Fibroblast of lung (primary cell): Measurements from ENCODE around the gene OR2T29. TPM values are rescaled to one million over a fixed set of nuclear protein-coding genes. Genes with fewer than 3 reads are reported as not detected.
"Not testable (repeated sequence)": the region's sequence is repeated elsewhere in the genome, so short reads cannot be mapped to it uniquely, and the experiment has no call there.

Experiments
- DNase-seq, 2 donors: peaks; one replicate each; pipeline versions ENCODE4 v3.0.0 to v3.0.0-alpha.2; 2010; ENCODE audit warnings: low read depth in 2 of 2
- H2AFZ ChIP-seq: 2 replicates; pipeline ENCODE4 v1.5.1; 2012; ENCODE audit warnings: low read length, control low read depth, inconsistent platforms
- H3K27ac ChIP-seq: 2 replicates; pipeline ENCODE4 v1.5.1; 2011; ENCODE audit warnings: low read length, control low read depth; ENCODE audit not compliant: insufficient read depth
- H3K27me3 ChIP-seq: 2 replicates; pipeline ENCODE4 v1.5.1; 2011; ENCODE audit warnings: mild to moderate bottlenecking, low read length; ENCODE audit not compliant: control insufficient read depth, insufficient read depth
- H3K36me3 ChIP-seq: 2 replicates; pipeline ENCODE4 v1.5.1; 2011; ENCODE audit warnings: low read length; ENCODE audit not compliant: control insufficient read depth, insufficient read depth
- H3K4me1 ChIP-seq: 2 replicates; pipeline ENCODE4 v1.5.1; 2011; ENCODE audit warnings: low read length; ENCODE audit not compliant: control insufficient read depth, insufficient read depth; ENCODE audit errors: extremely low read depth
- H3K4me2 ChIP-seq: 2 replicates; pipeline ENCODE4 v1.5.1; 2011; ENCODE audit warnings: low read length, control low read depth; ENCODE audit not compliant: insufficient read depth; ENCODE audit errors: extremely low read depth
- H3K4me3 ChIP-seq, 4 experiments: fragments of 200-600 bp in 1 of 4; sonication (generic) in 1 of 4; replicated peaks in 1 of 4; 2 replicates each; pipeline ENCODE4 v1.5.1; 2011 to 2016; ENCODE audit warnings: low read length in 4 of 4, low read depth in 3 of 4, mild to moderate bottlenecking in 3 of 4, control low read depth in 2 of 4, inconsistent platforms in 1 of 4, mixed read lengths in 1 of 4; ENCODE audit not compliant: insufficient read depth in 1 of 4; ENCODE audit errors: control extremely low read depth in 1 of 4
- H3K79me2 ChIP-seq: 2 replicates; pipeline ENCODE4 v1.5.1; 2012; ENCODE audit warnings: mild to moderate bottlenecking, low read length, inconsistent platforms; ENCODE audit not compliant: control insufficient read depth, insufficient read depth
- H3K9ac ChIP-seq: 2 replicates; pipeline ENCODE4 v1.5.1; 2011; ENCODE audit warnings: mild to moderate bottlenecking, low read length, control low read depth; ENCODE audit not compliant: insufficient read depth
- H3K9me3 ChIP-seq: 2 replicates; pipeline ENCODE4 v1.5.1; 2012; ENCODE audit warnings: low read depth, low read length; ENCODE audit not compliant: control insufficient read depth, insufficient read depth
- H4K20me1 ChIP-seq: 2 replicates; pipeline ENCODE4 v1.5.1; 2011; ENCODE audit warnings: low read length; ENCODE audit not compliant: control insufficient read depth, insufficient read depth; ENCODE audit errors: extremely low read depth
- CTCF ChIP-seq, 2 donors: IDR thresholded peaks in 1 of 2; conservative IDR thresholded peaks in 1 of 2; 1 replicate in 1 of 2; 2 replicates in 1 of 2; pipeline ENCODE4 v1.5.1; 2011 to 2012; ENCODE audit warnings: low read length in 2 of 2, control low read depth in 1 of 2, inconsistent platforms in 1 of 2, low read depth in 1 of 2, mild to moderate bottlenecking in 1 of 2
- EZH2 ChIP-seq: IDR thresholded peaks from 2 replicates; pipeline ENCODE4 v1.5.1; 2012; ENCODE audit warnings: low read length, control low read depth, mild to moderate bottlenecking; ENCODE audit errors: missing control alignments
- polyA plus RNA-seq, 2 donors: library from polyadenylated mRNA; depleted of rRNA in 1 of 2; stranded (reverse) in 1 of 2; unstranded in 1 of 2; fragments of >200 nt; gene quantifications; 2 replicates each; pipeline ENCODE4 v1.2.1, GENCODE V29; 2011 to 2012; ENCODE audit warnings: missing spikeins in 1 of 2
- total RNA-seq: library from RNA; depleted of rRNA; stranded (reverse); fragments of >200 nt; gene quantifications from 2 replicates; pipeline ENCODE4 v1.2.1, GENCODE V29; 2014

Gene OR2T29
- total and polyA plus RNA-seq, 2 donors (not counting 1 experiment from before 2014, with no cell fraction given): not detected

- H3K79me2 ChIP-seq: no peaks in the 10 kb centered on the region
- no peaks in the 10 kb centered on the region for H3K36me3 ChIP-seq
- DNase-seq: no peak
- H3K9ac ChIP-seq: no peak overlapping the region
- H2AFZ ChIP-seq: no peak overlapping the region
- TF ChIP-seq EZH2: no peak
- TF ChIP-seq CTCF (conservative IDR thresholded peaks at IDR 0.05 in 1 of 2, IDR thresholded peaks at IDR 0.05 in 1 of 2; ENCODE audit: low read depth in 1 of 2, low read length in 2 of 2): no peak
- no peak overlapping the region for H3K4me3 ChIP-seq
- no peaks in the 10 kb centered on the region for H3K4me1 ChIP-seq
- no peak overlapping the region for H3K27ac ChIP-seq
- no peak overlapping the region for H3K4me2 ChIP-seq
- H3K27me3 ChIP-seq: no peaks in the 10 kb centered on the region
- H4K20me1 ChIP-seq: no peaks in the 10 kb centered on the region
- H3K9me3 ChIP-seq: no peaks in the 10 kb centered on the region
Measured at GRCh38 chr1:248521856-248522255, 40.7 kb downstream of the OR2T29 start.

GRCh38 chr1:248510217-248510616 lies 52.4 kb downstream of the OR2T29 start:
- not testable (repeated sequence) for H3K27ac ChIP-seq, DNase-seq, H3K36me3 ChIP-seq, H3K9ac ChIP-seq, H3K4me3 ChIP-seq, H3K4me2 ChIP-seq, H3K9me3 ChIP-seq, H2AFZ ChIP-seq, H3K4me1 ChIP-seq, H4K20me1 ChIP-seq, H3K79me2 ChIP-seq, H3K27me3 ChIP-seq

- H3K36me3 ChIP-seq, DNase-seq, H2AFZ ChIP-seq, H3K4me3 ChIP-seq, H3K27me3 ChIP-seq, H3K4me2 ChIP-seq, H3K9me3 ChIP-seq, H3K9ac ChIP-seq, H3K79me2 ChIP-seq, H4K20me1 ChIP-seq, H3K27ac ChIP-seq, H3K4me1 ChIP-seq: not testable (repeated sequence)
Measured at GRCh38 chr1:248507773-248508172, 54.8 kb downstream of the OR2T29 start, which contains the start of gene OR2G6. TSS of gene OR2G6 (plus strand) at chr1:248508073. CDS start at chr1:248521647, 13,574 bp downstream.

Other genes with a start within 250 kb of the OR2T29 start
- not detected in 2 replicates for gene OR2M7, start 238.2 kb downstream of the OR2T29 start, total RNA-seq
- gene OR2M7, start 238.2 kb downstream of the OR2T29 start, polyA plus RNA-seq: not detected in 2 replicates
- not detected in 2 replicates for gene OR14C36, start 214.0 kb downstream of the OR2T29 start, total RNA-seq
- not detected in 2 replicates for gene OR14C36, start 214.0 kb downstream of the OR2T29 start, polyA plus RNA-seq
- gene OR2T4, start 201.1 kb downstream of the OR2T29 start, total RNA-seq: not detected in 2 replicates
- gene OR2T4, start 201.1 kb downstream of the OR2T29 start, polyA plus RNA-seq: not detected in 2 replicates
- not detected in 2 replicates for gene OR2T6, start 187.0 kb downstream of the OR2T29 start, total RNA-seq
- gene OR2T6, start 187.0 kb downstream of the OR2T29 start, polyA plus RNA-seq: not detected in 2 replicates
- not detected in 2 replicates for gene OR2T1, start 159.7 kb downstream of the OR2T29 start, total RNA-seq
- gene OR2T1, start 159.7 kb downstream of the OR2T29 start, polyA plus RNA-seq: not detected in 2 replicates
- not detected in 2 replicates for gene OR2T2, start 117.1 kb downstream of the OR2T29 start, total RNA-seq
- gene OR2T2, start 117.1 kb downstream of the OR2T29 start, polyA plus RNA-seq: not detected in 2 replicates
- gene OR2T3, start 89.4 kb downstream of the OR2T29 start, total RNA-seq: not detected in 2 replicates
- gene OR2T3, start 89.4 kb downstream of the OR2T29 start, polyA plus RNA-seq: not detected in 2 replicates
- gene OR2T5, start 74.2 kb downstream of the OR2T29 start, total RNA-seq: not detected in 2 replicates
- gene OR2T5, start 74.2 kb downstream of the OR2T29 start, polyA plus RNA-seq: not detected in 2 replicates
- gene OR2G6, start 54.7 kb downstream of the OR2T29 start, total RNA-seq: not detected in 2 replicates
- not detected in 2 replicates for gene OR2G6, start 54.7 kb downstream of the OR2T29 start, polyA plus RNA-seq
- not detected in 2 replicates for gene OR2T34, start 12.0 kb upstream of the OR2T29 start, total RNA-seq
- gene OR2T34, start 12.0 kb upstream of the OR2T29 start, polyA plus RNA-seq: not detected in 2 replicates
- not detected in 2 replicates for gene OR2T10, start 34.9 kb upstream of the OR2T29 start, total RNA-seq
- not detected in 2 replicates for gene OR2T10, start 34.9 kb upstream of the OR2T29 start, polyA plus RNA-seq
- gene OR2T11, start 72.3 kb upstream of the OR2T29 start, total RNA-seq: not detected in 2 replicates
- not detected in 2 replicates for gene OR2T11, start 72.3 kb upstream of the OR2T29 start, polyA plus RNA-seq
- gene OR2T35, start 82.5 kb upstream of the OR2T29 start, total RNA-seq: not detected in 2 replicates
- gene OR2T35, start 82.5 kb upstream of the OR2T29 start, polyA plus RNA-seq: 0.03 TPM in 1 of 2 replicates, not detected in the other
- gene OR2T27, start 92.8 kb upstream of the OR2T29 start, total RNA-seq: not detected in 2 replicates
- gene OR2T27, start 92.8 kb upstream of the OR2T29 start, polyA plus RNA-seq: not detected in 2 replicates
- gene OR14I1, start 140.0 kb upstream of the OR2T29 start, total RNA-seq: not detected in 2 replicates
- not detected in 2 replicates for gene OR14I1, start 140.0 kb upstream of the OR2T29 start, polyA plus RNA-seq
- 0.17 TPM in 1 of 2 replicates, not detected in the other for gene LYPD8, start 193.0 kb upstream of the OR2T29 start, total RNA-seq
- not detected in 2 replicates for gene LYPD8, start 193.0 kb upstream of the OR2T29 start, polyA plus RNA-seq